Measurements from ENCODE around the gene ZFAND5.

DNA sequence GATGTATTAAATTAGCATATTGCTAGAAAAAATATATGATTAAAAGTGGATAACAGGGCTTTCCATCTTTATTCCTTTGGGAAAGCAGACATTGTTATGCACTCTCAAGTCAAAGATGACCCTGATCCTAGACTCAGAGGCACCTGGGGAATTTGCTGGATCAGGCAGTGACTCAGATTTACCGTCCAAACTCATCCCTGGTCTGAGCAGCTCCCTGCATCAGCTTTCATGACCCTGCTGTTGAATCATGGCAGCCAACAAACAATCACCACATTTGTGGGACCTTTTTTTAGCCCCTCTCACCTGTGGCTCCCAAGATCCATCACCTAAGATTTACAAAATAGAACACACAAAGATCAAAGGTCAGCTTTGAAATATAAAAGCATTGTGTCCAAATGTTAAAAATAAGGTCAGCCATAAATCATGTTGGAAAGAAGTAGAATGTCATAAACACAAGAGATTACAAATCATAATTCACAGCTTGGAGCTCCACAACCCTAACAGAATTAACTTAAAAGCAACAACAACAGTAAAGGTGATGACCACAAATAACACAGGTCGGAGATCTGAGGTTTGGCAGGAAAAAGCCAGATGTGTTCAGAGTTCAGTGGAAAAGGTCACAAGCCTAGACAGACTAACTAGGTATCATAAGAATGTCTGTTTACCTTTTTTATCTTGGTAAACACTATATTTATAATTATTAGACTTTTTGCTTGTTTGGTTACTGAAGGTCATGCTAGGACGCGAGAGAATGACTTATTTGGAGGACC, 55.5 kb downstream of the ZFAND5 start:
- TF ChIP-seq ESRRA (IDR thresholded peaks at IDR 0.05; ENCODE audit: borderline replicate concordance, low read length) (no peak), HOXB13 (CRISPR knock-in tag; IDR thresholded peaks at IDR 0.05; ENCODE audit: low read depth) (no peak), RFX5 (IDR thresholded peaks at IDR 0.05) (no peak), CHD4 (IDR thresholded peaks at IDR 0.05; ENCODE audit: borderline replicate concordance) (no peak), MYC (IDR thresholded peaks at IDR 0.05; ENCODE audit: borderline replicate concordance, low read length) (no peak), NPAS2 (CRISPR knock-in tag; IDR thresholded peaks at IDR 0.05; ENCODE audit: borderline replicate concordance) (no peak), FOSL2 (IDR thresholded peaks at IDR 0.05) (no peak), FOSL2 (CRISPR knock-in tag; IDR thresholded peaks at IDR 0.05) (no peak), CHD2 (IDR thresholded peaks at IDR 0.05; ENCODE audit: low read length, partially characterized antibody) (no peak), NFE2L2 (conservative IDR thresholded peaks at IDR 0.05; ENCODE audit: low read length) (no peak), JUNB (IDR thresholded peaks at IDR 0.05) (no peak)
- TF ChIP-seq, protein P1, sequence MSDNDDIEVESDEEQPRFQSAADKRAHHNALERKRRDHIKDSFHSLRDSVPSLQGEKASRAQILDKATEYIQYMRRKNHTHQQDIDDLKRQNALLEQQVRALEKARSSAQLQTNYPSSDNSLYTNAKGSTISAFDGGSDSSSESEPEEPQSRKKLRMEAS (IDR thresholded peaks at IDR 0.05) = no peak
- TF ChIP-seq, protein P2, sequence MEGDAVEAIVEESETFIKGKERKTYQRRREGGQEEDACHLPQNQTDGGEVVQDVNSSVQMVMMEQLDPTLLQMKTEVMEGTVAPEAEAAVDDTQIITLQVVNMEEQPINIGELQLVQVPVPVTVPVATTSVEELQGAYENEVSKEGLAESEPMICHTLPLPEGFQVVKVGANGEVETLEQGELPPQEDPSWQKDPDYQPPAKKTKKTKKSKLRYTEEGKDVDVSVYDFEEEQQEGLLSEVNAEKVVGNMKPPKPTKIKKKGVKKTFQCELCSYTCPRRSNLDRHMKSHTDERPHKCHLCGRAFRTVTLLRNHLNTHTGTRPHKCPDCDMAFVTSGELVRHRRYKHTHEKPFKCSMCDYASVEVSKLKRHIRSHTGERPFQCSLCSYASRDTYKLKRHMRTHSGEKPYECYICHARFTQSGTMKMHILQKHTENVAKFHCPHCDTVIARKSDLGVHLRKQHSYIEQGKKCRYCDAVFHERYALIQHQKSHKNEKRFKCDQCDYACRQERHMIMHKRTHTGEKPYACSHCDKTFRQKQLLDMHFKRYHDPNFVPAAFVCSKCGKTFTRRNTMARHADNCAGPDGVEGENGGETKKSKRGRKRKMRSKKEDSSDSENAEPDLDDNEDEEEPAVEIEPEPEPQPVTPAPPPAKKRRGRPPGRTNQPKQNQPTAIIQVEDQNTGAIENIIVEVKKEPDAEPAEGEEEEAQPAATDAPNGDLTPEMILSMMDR (IDR thresholded peaks at IDR 0.05) = no peak
